Stimulated activated CD4-positive, alpha-beta T cell treated with anti-CD3 and anti-CD28 coated beads, Interleukin-4, amount 100 ng/mL, for 1 hour (primary cell): ENCODE data around the gene AKAP7.
"Not testable (repeated sequence)": the region's sequence is repeated elsewhere in the genome, so short reads cannot be mapped to it uniquely, and the experiment has no call there.

ENCODE experiments used
- DNase-seq: peaks from one replicate; pipeline ENCODE4 v3.0.0-alpha.2; 2020

Gene AKAP7

GRCh38 chr6:131258816-131259476 lies 123.7 kb downstream of the AKAP7 start:
- no peak for DNase-seq

GRCh38 chr6:131260960-131261359 lies 125.7 kb downstream of the AKAP7 start:
- DNase-seq, result not testable (repeated sequence)

GRCh38 chr6:131262060-131262459 lies 126.8 kb downstream of the AKAP7 start:
- DNase-seq, result no peak

DNA sequence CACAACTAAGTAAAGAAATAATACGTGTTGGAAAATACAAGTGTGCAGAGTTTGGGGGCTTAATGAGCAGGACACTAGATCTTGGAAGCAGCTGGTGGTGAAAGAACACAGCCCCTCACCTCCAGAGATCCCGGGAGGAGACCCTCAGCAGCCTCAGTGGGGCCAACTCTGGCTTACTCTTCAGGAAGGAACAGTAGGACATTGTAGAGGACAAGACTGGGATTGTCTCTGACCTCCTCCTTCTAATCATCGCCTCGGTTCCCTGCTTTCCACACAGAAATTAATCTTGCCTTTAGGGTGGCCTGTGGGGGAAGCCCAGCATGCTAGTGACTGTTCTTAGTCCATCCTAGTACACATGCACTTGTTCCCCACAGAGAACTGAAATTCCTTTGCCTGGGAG lies 130.7 kb downstream of the AKAP7 start:
- no peak for DNase-seq

GRCh38 chr6:131268303-131268702 lies 133.0 kb downstream of the AKAP7 start:
- no peak for DNase-seq

DNA sequence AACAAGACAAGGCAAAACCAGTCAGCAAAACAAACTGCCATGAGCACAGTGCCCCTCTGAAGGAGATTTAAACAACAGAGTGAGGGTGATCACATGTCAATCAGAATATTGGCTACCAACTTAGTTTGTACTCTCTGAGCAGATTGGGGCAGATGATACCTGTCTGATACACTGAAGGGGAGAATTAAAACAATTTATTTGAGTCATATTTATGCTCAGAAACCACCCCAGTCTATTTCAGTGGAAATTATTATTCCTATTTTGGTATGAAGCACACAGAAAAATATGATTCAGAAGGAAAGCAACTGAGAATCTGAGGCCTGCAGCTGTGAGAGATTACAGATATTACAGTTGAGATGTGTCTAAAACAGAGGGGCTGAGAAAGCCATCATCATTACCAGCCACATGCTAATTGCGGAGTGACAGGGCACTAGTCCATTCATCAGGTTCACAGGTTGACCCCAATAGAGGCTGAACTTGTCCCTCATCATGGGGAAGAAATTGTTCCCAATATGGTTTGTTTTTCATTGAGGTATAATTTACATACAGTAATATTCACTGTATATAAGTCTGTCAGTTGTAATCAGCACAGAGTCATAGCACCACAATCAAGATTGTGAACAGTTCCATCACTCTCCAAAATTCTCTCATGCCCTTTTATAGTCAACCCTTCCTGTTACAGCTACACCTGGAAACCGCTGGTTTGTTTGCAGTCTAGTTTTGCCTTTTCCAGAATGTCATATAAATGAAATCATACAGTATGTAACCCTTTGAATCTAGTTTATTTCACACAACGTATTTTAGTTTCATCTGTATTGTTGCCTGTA lies 134.5 kb downstream of the AKAP7 start:
- DNase-seq, result no peak

GRCh38 chr6:131270534-131270933 lies 135.3 kb downstream of the AKAP7 start:
- DNase-seq, result no peak

GRCh38 chr6:131275273-131275672 lies 140.0 kb downstream of the AKAP7 start:
- DNase-seq, result no peak

GRCh38 chr6:131277591-131277990 lies 142.3 kb downstream of the AKAP7 start:
- DNase-seq, result no peak

GRCh38 chr6:131281471-131282270 lies 146.4 kb downstream of the AKAP7 start:
- DNase-seq, result peak; percentile 43

DNA sequence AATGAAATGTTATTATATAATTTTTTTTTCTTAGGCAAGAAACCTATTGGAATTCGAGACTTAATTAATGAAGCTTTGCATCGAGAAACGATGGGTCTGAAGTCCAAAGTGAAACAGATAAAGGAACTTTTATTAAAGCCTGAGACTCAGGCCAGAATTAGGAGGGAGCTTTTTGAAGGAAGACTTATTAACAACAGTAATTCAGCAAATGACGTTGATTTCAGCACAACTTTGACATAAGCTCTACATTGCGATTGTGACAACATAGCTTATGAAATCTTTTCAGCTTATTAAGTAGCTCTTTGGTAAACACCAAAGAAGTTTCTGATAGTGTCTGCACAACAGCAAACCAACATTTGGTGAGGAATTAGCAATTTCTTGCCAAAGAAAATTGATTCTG lies 147.1 kb downstream of the AKAP7 start:
- DNase-seq, result no peak

- DNase-seq, result no peak
These were observed 148.4 kb downstream of the AKAP7 start for GRCh38 chr6:131283466-131284175.

GRCh38 chr6:131285548-131285947 lies 150.3 kb downstream of the AKAP7 start:
- no peak for DNase-seq

GRCh38 chr6:131286469-131287040 lies 151.3 kb downstream of the AKAP7 start:
- no peak for DNase-seq

DNA sequence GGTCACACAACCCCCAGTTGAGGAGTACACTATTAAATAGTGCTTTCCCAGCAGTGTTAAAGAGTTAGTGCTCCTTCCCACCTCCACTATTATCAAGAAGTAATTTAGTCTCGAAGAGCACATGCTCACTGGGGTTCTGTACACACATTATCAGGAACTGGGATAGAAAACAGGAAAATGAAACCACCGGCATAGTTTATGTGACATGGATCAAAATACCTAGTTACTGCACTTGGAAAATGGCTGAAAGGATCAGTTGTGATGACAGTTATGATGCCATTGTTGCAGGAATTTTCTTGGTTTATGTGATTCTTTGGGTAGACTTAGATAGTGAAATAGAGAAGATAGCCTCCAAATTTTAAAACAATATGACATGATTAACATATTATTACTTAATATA lies 152.9 kb downstream of the AKAP7 start:
- no peak for DNase-seq

DNA sequence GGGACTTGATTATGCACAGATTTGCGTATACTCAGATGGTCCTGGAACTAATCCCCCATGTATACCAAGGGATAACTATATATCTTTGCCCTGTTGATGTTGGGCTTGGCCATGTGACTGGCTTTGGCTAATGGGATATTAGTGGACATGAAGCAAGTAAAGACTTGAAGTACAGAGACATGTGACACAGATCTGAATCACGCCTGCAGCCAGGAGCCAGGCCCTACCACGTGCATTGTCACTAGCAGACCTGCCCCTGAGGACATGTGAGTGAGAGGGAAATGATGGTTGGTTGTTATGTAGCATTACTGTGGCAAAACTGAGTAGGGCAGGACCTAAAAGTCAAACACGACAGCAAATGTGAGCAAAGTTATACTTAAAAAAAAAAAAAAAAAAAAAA lies 155.7 kb downstream of the AKAP7 start:
- no peak for DNase-seq

DNA sequence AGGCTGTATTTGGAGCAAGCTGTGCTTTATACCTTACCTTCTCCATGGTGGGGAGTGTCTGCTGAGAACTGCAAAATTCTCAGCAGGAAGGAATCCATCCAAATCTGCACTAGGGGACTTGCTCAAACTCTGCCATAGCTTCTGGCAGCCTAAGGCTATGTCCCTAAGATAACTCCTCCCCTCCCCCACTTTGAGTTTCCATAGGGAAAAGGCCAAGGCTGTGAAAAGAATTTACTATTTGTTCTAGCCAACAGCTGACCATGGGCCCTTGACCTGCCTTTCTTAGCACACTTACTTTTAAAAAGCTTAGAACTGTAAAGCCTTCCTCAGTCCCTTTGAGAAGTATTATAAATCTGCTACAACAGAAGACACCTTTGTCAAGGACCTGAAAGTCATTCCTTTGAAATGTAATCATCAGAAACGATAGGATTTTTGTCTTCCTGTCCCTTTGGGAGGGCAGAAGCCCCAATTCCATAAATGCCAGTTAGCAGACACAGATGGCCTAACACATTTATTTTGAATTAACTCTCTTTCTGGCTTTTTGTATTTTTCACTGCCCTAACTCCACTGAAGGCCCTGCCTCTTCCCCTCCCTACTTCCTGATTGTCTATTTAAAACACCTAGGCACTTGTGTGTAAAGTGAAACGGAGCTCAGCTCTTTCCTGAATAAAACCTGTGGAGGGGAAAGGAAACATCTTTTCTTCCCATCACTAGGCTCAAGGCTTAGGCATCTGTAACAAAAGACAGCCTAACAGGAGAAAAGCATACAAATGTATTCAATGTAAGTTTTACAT lies 157.1 kb downstream of the AKAP7 start:
- DNase-seq, result no peak

DNA sequence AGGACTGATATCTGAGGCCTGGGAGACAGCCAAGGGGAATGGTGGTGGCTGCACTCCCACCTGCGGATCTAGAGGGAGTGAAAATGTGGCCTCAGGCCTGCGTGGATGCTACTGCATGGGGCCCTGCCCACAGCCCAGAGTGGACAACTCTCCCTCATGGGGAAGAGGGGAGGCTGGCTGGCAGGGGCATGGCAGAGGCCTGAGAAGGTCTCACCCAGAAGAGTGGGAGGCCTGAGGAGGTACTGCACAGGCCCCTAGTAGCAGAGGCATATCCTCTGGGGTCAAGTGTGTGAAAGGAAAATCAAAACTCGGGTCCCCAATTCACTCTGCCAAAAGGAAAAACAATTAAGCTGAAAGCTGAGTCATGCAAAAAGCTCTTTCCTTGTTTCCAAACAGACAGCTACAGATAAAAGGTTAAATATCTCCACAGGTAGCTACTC lies 158.2 kb downstream of the AKAP7 start:
- no peak for DNase-seq

DNA sequence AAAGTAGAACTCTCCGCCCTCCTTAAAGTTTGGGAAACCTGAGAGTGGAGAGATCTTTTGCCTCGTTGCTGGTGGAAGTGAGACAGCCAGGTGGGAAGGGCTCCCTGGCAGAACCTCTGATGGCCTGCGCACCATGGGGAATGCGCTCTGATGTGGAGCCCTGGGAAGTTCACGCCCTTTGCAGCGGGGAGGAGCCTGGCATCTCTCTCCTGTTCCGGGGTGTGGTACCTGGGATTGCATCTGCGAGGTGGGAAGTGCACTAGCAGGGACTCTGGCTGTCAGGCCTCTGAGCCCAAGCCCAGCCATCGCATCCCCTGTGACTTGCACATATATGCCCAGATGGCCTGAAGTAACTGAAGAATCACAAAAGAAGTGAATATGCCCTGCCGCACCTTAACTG lies 159.8 kb downstream of the AKAP7 start:
- no peak for DNase-seq

GRCh38 chr6:131300826-131301225 lies 165.6 kb downstream of the AKAP7 start:
- not testable (repeated sequence) for DNase-seq

DNA sequence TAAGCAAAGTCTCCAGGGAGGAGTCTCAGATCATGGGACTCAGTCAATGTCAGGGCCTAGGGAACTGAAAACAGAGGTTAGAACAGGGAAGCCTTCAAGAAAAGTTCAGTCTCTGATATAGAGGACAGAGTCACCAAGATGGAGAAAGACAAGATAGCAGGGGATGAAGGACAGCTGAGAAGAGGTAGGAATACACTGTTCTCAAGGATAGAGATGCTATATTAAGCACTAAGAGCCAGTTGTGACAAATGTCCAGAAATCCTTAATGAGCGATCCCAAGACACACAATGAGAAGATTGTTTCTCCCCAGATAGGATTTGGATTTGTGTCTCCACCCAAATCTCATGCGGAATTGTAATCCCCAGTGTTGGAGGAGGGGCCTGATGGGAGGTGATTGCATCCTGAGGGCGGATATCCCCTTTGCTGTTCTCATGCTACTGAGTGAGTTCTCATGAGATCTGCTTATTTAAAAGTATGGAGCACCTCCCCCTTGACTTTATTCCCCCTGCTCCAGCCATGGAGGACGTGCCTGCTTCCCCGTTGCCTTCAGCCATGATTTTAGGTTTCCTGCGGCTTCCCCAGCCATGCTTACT lies 168.2 kb downstream of the AKAP7 start:
- no peak for DNase-seq
